ENCODE data around the gene ST3GAL3. TPM values are rescaled to one million over a fixed set of nuclear protein-coding genes. Genes with fewer than 3 reads are reported as not detected.

The ST3GAL3 gene
- total and polyA plus RNA-seq, 2 donors (not counting 3 experiments of a cell fraction or from before 2014, with no cell fraction given): 14.3 to 35.8 TPM

GRCh38 chr1:43974443-43975248 lies 267.3 kb downstream of the ST3GAL3 start, which contains the start of gene ATP6V0B:
Gene ATP6V0B, plus strand, starts transcription at chr1:43974960. Its CDS starts 81 bp downstream, at chr1:43975041.
- Histone ChIP-seq H3K9ac (replicated peaks; ENCODE audit: extremely low read depth, insufficient read depth, low read length) (peak within 1 kb of the TSS; percentile 80), H3K79me2 (ENCODE audit: control insufficient read depth, insufficient read depth, low read length) (peaks cover 31% of the 10 kb centered on the region), H2AFZ (ENCODE audit: low read depth, low read length) (peak within 1 kb of the TSS; percentile 95), H3K4me2 (ENCODE audit: insufficient read depth, low read length) (peak within 1 kb of the TSS; percentile 84), H3K4me3 (replicated peaks in 1 of 3; ENCODE audit: insufficient read depth in 1 of 3, low read depth in 1 of 3, low read length in 3 of 3) (peak within 1 kb of the TSS; percentile 69 to 73 (median 71)), H3K27ac (ENCODE audit: insufficient read depth, low read depth, low read length) (peak within 1 kb of the TSS; percentile 48), H4K20me1 (replicated peaks; ENCODE audit: control insufficient read depth, extremely low read depth, insufficient read depth, low read length) (no peaks in the 10 kb centered on the region), H3K4me1 (ENCODE audit: control insufficient read depth, extremely low read depth, insufficient read depth, low read length) (peaks cover 29% of the 10 kb centered on the region), H3K9me1 (replicated peaks; ENCODE audit: control insufficient read depth, extremely low read depth, insufficient read depth, low read length) (no peaks in the 10 kb centered on the region), H3K9me3 (replicated peaks; ENCODE audit: control insufficient read depth, insufficient read depth, low read length) (no peaks in the 10 kb centered on the region), H3K36me3 (ENCODE audit: control insufficient read depth in 2 of 2, extremely low read depth in 1 of 2, insufficient read depth in 2 of 2, low read length in 2 of 2) (peaks cover 0 to 15% of the 10 kb centered on the region in 2 experiments), H3K27me3 (ENCODE audit: control insufficient read depth in 2 of 2, insufficient read depth in 2 of 2, low read length in 2 of 2) (no peaks in the 10 kb centered on the region)
- dilution Hi-C loops (cut with MboI; ENCODE audit: extremely low pct_ligation_motif_present, low sequenced_read_pairs) (no loop called here), intact Hi-C loops (cut with micrococcal nuclease) (loop anchor here (1.0 kb wide), 1 partner anchor 28 kb away; the partner anchor contains the start of gene IPO13)
- POLR2A ChIA-PET: no interaction called here
- CTCF ChIA-PET: interaction anchor here (0.6 to 1.9 kb wide), 12 partner anchors 14 to 211 kb away, joined by 3 to 11 read pairs (median 3); no protein-coding TSS in a partner anchor
- no TSS peak for BruUV-seq (replicated peaks)
- TF ChIP-seq POLR2A (IDR thresholded peaks at IDR 0.05; ENCODE audit: low read depth, low read length): peak; percentile 91
- no peak for TF ChIP-seq EZH2 (IDR thresholded peaks at IDR 0.05; ENCODE audit: borderline replicate concordance, low read depth, low read length, severe bottlenecking)
- no peak for TF ChIP-seq JUN (IDR thresholded peaks at IDR 0.05; ENCODE audit: borderline replicate concordance, insufficient read depth, insufficient read length, low read depth)
- no peak for TF ChIP-seq MYC (IDR thresholded peaks at IDR 0.05; ENCODE audit: low read depth, low read length)
- TF ChIP-seq POLR2AphosphoS5 (IDR thresholded peaks at IDR 0.05; ENCODE audit: insufficient read depth, low read depth, low read length): peak; percentile 90
- peak; percentile 99 for TF ChIP-seq MAX (IDR thresholded peaks at IDR 0.05; ENCODE audit: insufficient read depth, insufficient read length)
- peak; percentile 98 for FAIRE-seq
- peak; percentile 94 for DNase-seq (ENCODE audit: low read depth, low spot score)
